Hematopoietic multipotent progenitor cell treated with erythropoietin and hydrocortisone succinate and interleukin-3 and kit ligand, for 17 days (in vitro differentiated cells): Measurements from ENCODE around the gene CRTC2.
A peak's percentile ranks its signal among the peaks of the same experiment; 100 is the strongest.
"Not testable (repeated sequence)": the region's sequence is repeated elsewhere in the genome, so short reads cannot be mapped to it uniquely, and the experiment has no call there.

Experiments used
- DNase-seq: peaks from one replicate; pipeline ENCODE4 v3.0.0-alpha.2; 2015; ENCODE audit warnings: low spot score

CRTC2 gene

DNA sequence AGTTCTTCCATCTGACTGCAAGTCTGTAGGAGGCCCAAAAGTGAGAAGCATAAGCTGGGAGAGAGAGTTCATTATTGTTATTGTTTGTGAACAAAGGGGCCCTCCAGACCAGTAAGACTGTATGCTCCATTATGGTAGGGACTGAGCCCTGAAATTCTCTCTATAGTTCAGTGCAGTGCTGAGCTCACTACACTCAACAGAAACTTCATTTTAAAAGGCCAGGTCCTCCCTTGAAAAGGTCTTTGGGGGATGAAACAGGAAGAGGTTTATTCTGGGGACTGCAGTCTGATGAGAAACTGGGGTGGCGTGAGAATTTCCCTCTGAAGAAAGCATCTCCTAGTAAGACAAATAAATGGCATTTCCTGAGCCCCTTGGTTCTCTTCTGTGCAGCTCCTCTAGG lies 30.2 kb downstream of the CRTC2 start:
- no peak for DNase-seq

DNA sequence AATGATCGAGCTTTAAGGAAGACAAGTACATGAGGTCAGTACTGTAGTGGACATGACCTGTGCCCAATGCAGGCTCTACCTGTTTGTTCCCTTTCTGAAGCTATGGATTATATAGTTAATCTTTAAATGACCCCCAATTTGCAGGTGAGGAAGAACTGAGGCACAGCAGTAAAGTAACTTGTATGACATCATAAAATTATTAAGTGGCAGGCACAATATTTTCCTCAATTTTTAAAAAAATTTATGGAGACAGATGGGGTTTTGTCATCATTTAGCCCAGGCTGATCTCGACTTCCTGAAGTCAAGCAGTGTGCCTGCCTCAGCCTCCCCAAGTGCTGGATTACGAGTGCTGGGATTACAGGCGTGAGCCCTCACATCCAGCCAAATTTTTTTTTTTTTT lies 32.0 kb downstream of the CRTC2 start:
- DNase-seq: no peak

DNA sequence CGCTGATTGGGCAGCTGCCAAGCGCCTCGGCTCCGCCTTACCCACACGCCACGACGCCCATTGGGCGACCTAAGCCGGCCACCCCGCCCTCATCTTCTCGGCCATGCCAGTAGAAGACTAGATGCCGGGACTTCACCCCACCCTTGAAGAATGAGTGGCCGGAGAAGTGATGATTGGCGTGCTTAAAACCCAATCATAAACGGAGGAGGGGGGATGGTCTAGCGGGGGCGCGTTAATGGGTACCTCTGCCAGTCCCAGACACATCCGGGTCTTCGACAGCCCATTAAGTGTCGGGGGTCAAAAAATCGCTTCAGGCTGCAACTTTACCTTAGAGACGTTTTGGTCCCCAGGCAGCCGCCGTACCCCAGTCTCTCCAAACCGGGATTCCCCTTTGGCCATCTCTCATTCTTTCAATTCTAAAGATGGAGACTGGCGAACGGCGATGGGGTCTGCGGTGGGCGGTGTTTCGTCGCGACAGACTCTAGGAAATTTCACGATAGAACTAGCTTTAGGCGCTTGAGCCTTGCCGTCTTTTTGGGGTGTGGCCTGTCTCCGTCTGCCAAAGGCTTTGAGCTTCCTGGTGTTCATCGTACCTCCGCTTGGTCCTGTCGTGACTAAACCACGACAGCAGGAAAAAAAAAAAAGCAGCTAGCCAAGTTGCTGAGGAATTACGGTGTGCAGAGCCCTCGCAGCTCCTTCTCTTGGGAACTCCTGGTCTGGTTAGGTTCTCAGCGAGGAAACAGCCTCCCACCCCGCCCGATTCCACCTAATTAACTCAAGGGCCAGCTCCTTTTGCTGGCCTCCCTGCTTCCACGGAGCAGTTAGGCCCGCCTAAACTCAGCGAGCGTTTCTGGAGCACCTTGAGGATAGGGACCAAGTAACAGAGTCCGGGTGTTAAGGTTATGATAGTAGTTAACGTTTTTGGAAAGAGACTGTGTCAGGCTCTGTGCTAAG lies 35.2 kb downstream of the CRTC2 start, which contains the start of gene GATAD2B:
TSS of gene GATAD2B (minus strand) at position 1 of the 954 bp plus-strand sequence. CDS start 94,625 bp downstream, outside the sequence.
- DNase-seq: peak; percentile 100

DNA sequence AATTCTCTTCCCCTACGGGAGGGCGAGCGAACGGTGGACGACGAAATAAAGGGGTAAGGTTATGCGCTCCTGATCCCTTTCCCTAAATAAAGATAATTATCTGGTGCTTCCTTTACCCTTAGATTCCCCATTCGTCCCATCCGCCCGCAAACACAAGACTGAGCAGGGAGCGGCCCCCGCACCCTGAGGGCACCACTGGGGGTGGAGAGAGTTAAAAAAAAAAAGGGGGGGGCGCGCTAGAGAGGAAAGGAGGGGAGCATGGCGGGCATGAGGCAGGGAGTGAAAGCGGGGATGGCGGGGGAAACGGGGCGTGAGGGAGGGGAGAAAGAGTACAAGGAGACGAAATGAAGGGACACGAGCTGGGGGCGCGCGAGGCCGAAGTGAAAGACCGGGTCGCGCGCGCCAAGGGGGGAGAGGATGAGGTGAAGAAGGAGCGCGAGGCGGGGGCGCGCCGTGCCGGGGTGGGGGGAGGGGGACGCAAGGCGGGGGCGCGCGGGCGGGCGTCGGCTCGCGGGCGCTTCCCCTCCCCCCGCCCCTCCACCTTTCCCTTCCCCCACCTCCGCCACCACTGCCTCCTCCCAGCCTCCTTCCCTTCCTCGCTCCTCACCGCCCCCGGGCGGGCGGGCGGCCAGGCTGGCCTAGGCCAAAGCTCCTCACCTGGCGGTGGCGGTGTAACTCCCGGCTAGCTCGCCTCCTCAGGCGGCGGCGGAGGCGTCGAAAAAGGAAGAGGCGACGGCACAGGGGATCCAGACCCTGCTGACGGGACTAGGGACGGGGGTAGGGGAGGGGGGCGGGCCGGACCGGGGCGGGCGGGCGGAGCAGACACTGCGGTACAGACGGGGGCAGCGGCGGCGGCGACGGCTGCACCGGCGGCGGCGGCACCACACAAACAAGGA lies 36.1 kb downstream of the CRTC2 start:
- no peak for DNase-seq

DNA sequence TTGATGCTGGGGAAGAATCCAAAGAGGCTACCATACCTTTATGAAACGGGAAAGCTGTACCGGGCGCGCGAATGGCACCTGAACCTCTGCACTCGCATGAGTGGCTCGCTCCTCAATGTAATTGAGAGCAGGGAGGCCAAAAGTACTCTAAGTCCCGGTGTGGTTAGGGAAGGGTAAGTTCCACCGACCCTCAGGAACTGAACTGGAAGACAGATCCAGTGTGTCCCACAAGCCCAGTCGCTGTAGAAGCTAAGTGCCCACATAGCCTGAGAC lies 36.7 kb downstream of the CRTC2 start:
- DNase-seq: peak; percentile 41

DNA sequence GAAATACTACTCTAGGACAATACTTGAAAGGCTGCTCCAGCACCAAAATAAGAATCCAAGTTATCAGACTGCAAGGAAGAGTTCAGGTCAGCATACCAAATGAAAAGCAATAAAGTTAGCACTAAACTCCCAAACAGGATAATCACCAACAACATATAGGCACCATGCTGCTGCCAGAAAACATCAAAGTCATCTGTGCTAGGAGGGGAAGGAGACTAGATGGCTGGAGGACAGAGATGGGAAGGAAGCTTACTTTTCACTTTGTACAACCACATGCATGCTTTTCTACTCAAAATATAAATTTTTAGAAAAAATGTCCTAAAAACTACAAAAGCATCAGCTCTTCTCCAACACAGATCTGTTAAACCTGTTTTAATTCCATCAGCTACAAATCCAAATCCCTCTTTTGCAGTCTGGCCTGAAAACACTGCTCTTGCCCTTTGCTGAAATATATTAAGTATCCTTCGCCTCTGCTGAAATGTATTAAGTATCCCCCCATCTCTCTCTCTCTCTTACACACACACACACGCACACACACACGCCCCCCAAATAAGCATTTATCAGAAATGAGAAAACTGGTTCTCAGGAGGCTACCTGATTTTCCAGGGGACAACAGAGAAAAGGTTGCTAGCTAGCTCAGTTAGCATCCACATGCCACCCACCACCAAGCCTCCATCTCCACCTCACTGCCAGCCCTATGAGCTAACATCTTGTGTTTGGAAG lies 37.2 kb downstream of the CRTC2 start:
- DNase-seq: peak; percentile 33

DNA sequence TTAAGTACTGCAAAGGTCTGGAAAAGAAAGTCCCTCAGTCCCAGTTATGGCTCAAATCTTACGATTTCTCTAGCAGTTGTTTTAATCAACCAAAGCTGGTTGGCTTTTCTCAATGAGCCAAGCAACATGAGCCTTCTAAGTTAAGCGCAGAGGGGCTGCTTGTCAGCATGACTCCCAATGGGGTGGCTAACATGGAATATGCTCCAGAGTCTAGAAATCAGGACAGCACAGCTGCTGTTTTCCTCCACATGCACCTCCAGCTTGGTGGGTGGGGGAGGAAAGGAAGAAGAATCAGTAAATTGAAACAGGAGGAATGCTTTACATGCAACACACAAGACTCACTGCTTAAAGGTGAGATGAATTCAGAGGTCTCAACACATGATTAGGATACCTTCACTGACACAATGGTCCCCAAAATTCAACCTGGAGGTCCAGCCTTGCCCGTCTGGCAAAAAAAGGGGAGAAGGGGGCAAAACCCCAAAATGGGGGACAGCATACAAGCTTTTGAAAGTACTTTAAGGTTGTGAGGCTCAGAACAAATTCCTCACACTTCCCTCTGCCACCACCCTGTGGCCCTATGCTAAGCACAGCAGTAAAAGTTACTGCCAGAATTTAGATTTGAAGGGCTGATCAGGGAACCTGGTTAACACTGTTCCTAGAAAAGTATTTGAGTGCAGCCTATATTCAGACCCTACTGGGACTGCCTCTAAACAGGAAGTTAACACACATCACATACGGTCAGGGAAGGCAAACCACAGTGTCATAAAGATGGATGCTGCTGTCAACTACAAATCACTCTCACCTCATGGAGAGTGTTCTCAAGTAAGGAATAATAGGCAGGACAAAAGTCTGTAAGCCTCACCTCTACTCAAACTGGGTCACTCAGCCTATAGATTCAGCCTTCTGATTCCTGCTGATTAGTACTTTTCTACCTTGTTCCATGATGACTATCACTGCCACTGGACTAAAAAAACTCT lies 38.2 kb downstream of the CRTC2 start:
- peak; percentile 28 for DNase-seq

DNA sequence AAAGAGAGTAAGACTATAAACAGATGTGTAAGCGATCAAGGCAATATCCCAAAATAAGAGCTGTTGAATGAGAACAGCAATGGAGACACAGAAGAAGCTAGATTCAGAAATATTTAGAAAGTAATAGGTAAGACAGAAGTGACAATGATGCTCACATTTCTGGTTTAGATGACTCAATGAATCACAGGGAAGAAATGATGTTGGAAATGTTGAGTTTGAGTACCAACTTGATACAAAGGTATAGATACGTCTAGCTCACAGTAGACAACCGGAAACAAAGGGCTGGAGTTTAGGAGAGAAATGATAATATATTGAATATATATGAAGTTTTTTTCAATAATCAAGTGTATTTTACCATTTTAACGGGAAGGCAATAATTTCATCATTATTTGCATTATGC lies 42.1 kb downstream of the CRTC2 start:
- DNase-seq: no peak

DNA sequence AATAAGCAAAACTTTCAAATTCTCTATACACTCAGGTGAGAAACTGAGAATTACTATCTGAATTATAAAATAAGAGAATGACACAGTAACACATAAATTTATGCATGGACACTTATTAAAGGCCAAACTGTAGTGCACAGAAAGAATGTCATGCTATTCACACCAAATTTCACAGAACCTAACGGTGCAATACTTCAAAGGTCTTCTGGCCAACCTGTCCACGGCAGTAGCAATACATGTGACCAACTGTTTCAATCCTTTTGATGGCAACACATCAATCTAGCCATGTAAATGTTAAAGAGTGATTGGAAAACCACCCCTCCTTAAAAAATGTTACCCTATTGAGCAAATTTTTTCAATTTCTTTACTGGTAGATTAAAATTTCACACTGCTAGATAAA lies 46.1 kb downstream of the CRTC2 start:
- DNase-seq: no peak

DNA sequence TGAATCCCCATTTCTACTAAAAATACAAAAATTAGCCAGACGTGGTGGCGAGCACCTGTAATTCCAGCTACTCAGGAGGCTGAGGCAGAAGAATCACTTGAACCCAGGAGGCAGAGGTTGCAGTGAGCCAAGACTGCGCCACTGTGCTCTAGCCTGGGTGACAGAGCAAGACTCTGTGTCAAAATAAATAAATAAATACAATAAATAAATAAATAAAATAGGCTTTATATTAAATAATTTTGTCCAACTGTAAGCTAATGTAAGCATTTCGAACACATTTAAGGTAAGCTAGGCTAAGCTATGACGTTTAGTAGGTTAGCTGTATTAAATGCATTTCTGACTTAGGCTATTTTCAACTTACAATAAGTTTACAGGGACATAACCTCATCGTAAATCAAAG lies 47.9 kb downstream of the CRTC2 start:
- DNase-seq: not testable (repeated sequence)

DNA sequence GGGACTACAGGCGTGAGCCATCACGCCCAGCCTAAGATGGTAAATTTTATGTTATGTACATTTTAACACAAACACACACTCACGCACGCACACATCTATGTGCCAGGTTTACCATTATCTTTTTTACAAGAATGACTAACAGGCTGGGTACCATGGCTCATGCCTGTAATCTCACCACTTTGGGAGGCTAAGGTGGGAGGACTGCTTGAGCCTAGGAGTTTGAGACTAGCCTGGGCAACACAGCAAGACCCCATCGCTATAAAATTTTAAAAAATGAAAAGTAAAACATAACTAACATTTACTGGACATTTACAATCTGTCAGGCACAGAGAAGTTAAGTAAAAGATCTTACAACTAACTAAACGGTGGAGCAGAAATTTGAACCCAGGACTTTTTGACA lies 50.3 kb downstream of the CRTC2 start:
- DNase-seq: no peak

DNA sequence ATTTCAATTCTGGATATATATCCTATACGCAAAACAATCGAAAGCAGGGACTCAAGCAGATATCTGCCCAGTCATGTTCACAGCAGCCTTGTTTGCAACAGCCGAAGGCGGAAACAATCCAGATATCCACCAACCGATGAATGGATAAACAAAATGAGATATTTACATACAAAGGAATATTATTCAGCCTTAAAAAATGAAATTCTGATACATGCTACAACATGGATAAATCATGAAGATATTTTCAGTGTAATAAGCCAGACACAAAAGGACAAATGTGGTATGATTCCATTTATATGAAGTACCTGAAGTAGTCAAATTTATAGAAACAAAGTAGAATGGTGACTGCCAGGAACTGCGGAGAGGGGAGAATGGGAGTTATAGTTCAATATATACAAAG lies 51.3 kb downstream of the CRTC2 start:
- DNase-seq: no peak

DNA sequence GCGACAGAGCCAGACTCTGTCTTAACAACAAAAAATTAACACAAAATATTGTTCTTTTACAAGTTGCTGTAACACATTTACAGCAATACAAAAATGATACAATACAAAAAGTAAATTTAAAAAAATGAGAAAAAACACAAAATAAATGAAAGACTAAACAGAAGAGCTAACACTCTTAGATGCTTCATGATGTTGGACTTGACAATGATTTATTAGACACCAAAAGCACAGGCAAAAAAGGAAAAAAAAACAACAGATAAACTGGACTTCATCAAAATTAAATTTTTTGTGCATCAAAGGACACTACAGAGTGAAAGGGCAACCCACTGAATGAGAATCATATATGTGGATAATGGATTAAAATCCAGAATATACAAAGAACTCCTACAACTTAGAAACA lies 52.0 kb downstream of the CRTC2 start:
- DNase-seq: no peak

DNA sequence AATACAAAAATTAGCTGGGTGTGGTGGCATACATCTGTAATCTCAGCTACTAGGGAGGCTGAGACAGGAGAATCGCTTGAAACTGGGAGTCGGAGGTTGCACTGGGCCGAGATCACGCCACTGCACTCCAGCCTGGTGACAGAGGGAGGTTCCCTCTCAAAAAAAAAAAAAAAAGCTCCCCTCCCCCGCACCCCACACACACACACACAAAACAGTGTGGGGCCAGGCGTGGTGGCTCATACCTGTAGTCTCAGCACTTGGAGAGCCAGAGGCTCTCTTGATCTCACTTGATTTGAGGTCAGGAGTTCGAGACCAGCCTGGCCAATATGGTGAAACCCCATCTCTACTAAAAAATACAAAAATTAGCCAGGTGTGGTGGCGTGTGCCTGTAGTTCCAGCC lies 52.5 kb downstream of the CRTC2 start:
- not testable (repeated sequence) for DNase-seq

DNA sequence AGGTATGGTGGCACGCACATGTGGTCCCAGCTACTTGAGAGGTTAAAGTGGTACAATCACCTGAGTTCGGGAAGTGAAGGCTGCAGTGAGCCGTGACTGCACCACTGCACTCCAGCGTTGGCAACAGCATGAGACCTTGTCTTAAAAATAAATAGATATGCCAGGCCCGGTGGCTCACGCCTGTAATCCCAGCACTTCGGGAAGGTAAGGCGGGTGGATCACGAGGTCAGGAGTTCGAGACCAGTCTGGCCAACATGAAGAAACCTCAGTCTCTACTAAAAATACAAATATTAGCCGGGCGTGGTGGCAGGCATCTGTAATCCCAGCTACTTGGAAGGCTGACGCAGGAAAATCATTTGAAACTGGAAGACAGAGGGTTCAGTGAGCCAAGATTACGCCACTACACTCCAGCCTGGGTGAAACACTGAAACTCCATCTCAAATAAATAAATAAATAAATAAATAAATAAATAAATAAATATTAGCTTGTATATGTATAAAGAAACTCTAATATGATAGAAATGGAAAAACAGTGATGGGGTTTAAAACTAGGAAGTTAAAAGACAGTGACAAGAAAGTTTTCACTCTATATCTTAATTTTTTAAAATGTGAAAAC lies 54.5 kb downstream of the CRTC2 start:
- DNase-seq: no peak

DNA sequence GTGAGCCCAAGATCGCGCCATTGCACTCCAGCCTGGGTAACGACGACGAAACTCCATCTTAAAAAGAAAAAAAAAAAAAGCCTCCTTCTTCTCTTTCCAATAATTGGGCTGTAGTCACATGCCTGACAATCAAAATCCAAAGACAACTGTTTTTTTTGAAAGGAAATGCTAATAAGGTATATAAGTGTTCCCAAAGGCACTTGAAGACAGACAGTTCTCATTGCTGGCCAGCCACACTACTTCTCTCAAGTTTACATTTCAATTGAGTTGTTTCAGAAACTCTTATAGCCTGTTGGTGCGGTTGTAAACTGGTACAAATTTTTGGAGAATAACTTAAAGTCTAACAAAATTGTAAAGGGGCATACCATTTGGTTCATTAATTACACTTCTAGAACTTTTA lies 58.9 kb downstream of the CRTC2 start:
- DNase-seq: no peak
